IPS DF 4.7 (cell line): ENCODE measurements around the gene HRAS.

Experiments
- DNase-seq: peaks from one replicate; pipeline ENCODE4 v3.0.0-alpha.2; 2013; ENCODE audit warnings: low spot score; ENCODE audit errors: extremely low read depth

HRAS gene

DNA sequence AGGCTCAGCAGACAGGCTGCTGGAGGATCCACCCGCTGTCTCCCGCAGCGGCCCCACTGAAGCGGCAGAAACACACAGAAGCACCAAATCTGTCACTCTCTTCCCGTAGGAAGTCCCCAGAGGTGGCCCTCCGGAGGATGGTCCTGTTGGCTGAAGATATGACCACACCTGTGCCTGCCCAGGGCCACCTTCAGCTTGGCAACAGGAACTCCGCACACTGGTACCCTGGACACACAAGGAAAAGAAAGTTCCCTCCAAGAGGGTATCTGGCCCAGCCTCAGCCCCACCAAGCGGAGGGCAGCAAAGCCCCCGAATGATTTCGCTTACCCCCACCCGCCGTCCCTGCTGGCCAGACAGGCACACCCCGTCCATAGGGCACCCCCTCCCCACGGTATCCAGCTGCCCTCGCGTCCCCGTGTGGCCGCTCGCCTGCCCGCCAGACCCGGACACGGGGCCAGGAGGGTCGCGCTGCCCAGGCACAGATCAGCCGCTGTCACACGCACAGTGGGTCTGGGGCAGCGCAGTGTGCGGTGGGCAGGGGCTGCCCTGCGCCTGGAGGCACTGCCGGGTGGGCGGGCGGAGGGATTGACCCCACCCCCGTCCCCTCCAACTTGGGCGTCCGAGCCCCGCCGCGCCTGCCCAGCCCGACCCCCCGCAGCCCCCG, 32.4 kb upstream of the HRAS start:
- DNase-seq: no peak

DNA sequence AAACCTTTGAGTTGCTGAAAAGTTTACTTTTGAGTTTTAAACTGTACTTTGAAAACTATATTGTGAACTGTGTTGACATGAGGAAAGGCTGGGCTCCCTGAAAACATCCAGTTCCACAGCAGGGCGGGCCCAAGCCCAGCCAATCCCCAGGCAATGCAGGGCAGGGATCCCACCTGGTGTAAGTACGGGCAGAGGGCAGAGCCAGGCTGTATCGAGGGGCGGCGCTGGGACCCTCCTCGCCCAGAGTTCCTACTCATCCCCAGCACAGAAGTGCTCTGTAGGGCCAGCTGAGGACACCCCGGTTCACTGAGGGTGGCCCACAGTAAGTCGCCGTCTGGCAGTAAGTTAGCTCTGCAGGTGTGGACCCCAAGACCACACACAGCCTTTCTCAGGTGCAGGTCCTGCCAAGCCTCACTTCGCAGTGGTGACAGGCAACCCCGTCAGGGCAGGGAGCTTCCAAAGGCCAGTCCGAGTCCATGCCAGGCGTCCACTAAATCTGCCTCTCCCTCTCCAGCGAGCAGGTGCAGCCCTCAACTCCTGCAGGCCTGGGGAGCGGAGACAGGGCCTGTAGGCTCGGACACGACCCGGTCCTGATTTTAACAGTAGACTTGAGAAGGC, 31.7 kb upstream of the HRAS start:
- DNase-seq: no peak

DNA sequence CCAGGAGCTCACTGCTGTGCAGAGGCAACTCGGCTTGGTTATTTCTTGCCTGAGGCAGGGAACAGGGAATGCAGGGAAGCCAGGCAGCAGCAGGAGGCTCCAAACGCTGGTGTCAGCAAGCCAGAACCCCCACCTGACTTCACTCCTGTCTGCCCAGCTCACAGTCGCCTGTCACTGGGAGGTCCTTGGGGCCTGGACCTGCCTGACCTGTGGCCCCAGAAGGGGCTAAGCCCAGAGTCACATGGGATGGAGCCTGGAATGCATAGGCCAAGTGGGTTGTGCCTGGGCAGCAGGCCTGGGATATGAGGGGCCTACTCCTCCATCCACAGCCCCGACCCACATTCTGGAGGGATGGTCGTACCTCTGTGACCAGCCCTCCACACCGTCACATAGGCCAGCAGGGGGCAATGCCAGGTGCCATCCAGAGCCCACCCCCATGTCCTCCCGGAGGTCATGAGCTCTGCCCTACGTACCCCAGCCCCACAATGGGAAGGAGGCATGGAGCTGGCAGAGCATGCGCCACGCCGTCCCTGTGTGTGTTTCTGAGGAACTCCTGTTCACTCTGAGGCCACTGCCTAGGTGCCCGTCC, 30.6 kb upstream of the HRAS start:
- no peak for DNase-seq

- DNase-seq: no peak
These were observed 28.6 kb upstream of the HRAS start for GRCh38 chr11:563812-564578.

DNA sequence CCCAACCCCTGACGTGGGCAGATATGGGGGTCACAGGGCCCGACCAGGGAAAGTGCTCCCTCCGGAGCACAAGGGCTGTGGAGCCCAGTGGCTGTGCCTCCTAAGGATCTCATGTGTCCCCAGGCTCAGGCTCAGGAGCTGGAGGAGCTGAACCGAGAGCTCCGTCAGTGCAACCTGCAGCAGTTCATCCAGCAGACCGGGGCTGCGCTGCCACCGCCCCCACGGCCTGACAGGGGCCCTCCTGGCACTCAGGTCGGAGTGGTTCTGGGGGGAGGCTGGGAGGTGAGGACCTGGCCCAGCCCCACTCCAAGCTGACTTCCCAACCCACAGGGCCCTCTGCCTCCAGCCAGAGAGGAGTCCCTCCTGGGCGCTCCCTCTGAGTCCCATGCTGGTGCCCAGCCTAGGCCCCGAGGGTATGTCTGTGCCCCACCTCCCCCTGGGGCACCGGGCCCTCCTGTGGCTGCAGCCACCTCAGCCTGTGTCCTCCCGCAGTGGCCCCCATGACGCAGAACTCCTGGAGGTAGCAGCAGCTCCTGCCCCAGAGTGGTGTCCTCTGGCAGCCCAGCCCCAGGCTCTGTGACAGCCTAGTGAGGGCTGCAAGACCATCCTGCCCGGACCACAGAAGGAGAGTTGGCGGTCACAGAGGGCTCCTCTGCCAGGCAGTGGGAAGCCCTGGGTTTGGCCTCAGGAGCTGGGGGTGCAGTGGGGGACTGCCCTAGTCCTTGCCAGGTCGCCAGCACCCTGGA, 27.9 kb upstream of the HRAS start:
- no peak for DNase-seq

GRCh38 chr11:562046-562645, 26.8 kb upstream of the HRAS start:
- no peak for DNase-seq

GRCh38 chr11:561148-562003, 26.0 kb upstream of the HRAS start:
- no peak for DNase-seq

- no peak for DNase-seq
These were observed 25.1 kb upstream of the HRAS start, which contains the start of the genes LMNTD2 and RASSF7 for GRCh38 chr11:560305-561147. LMNTD2 (minus strand) TSS chr11:560738; CDS start chr11:560716, 22 bp downstream. RASSF7 (plus strand) TSS chr11:560970; CDS start chr11:561769, 799 bp downstream.

DNA sequence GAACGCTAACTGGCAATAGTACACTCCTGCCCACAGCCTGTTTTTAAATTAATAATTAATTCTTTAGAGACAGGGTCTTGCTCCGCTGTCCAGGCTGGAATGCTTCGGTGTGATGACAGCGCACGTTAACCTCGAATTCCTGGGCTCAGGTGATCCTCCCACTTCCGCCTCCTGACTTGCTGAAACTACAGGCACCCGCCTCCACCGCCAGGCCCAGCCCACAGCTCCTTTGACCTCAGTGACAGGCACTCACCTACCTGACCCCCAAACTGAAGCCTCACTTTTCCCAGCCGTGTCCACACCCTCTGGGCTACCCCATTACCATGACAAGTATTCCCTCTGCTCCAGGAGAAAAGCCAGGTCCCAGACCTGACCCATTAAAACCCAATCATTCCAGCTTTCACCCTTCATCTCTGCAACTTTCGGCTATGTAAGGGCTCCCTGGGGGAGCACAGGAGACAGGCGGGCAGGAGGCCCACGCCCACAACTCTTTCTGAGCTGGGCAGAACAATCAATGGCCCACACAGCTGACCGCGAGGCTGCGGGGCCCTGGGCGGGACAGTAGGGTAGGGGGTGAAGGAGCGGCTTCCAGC, 24.4 kb upstream of the HRAS start:
- DNase-seq: no peak

- no peak for DNase-seq
These were observed 23.7 kb upstream of the HRAS start for GRCh38 chr11:559020-559620.

GRCh38 chr11:558503-558902, 23.1 kb upstream of the HRAS start:
- no peak for DNase-seq

- DNase-seq: no peak
These were observed 22.2 kb upstream of the HRAS start for GRCh38 chr11:557328-558132.

DNA sequence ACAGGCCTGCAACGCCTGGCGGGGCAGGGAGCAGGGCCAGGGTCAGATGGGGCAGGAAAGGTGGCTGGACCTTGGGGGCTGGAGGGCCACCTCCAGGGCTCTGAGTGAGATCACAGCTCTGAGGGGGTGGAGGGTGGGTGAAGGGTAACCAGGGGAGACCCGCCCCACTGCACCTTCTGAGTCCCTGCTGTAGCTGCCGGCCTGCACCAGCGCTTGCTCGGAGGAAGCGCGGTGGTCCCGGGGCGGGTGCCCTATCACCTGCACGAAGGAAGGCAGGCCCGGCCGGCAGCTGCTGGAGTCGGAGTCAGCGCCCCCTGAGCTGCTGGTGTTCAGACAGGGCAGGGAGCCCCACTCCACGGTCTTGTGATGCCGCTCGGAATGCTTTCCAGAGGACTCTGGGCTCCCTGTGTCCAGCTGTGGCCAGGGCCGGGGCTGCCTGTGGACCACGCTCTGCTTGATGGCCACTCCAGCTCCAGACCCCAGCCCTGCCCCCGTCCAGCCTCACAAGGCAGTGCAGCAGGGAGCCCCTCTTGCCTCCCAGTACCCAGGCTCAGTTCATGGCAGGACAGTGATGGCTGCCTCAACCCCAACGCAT, 21.4 kb upstream of the HRAS start:
- DNase-seq: no peak

- DNase-seq: no peak
These were observed 20.6 kb upstream of the HRAS start for GRCh38 chr11:555780-556661.

DNA sequence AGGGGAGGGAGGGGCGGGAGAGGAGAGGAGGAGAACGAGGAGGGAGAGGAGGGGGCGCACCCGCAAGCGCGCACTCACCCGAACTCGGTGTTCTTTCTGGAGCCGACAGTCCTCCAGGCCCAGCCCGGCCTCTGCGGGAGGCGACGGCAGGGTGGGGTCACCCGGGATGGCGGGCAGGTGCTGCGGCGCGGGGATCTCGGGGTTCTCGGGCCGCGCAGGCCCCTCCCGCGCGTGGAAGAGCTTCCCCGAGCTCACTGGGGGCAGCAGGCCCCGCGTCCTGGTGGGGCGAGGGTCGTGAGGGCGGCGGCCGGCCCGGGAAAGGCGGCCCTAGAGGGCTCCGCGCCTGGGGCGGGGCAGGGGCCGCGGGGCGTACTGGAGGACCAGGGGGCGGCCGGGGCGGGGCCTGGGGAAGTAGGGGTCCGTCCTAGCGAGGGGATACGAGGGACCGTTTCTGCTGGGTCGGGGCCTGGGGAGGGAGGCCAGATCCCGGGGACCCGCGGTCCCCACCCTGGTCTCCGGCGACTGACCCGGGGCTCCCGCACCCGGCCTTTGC, 19.9 kb upstream of the HRAS start:
- no peak for DNase-seq
